Neutrophil (primary cell): ENCODE results near the gene RBBP9.
"Not testable (repeated sequence)": the region's sequence is repeated elsewhere in the genome, so short reads cannot be mapped to it uniquely, and the experiment has no call there.

Source experiments
- H3K27ac ChIP-seq: fragments of 200-600 bp; sonication (generic); 2 replicates; pipeline ENCODE4 v1.5.1; 2016; ENCODE audit warnings: mild to moderate bottlenecking, moderate library complexity
- H3K27me3 ChIP-seq: fragments of 200-600 bp; sonication (generic); 2 replicates; pipeline ENCODE4 v1.6.0; 2016; ENCODE audit warnings: mild to moderate bottlenecking
- H3K36me3 ChIP-seq: fragments of 200-600 bp; sonication (generic); 2 replicates; pipeline ENCODE4 v1.5.1; 2017
- H3K4me1 ChIP-seq, 2 experiments: fragments of 200-600 bp in 1 of 2; sonication (generic) in 1 of 2; 1 replicate in 1 of 2; 2 replicates in 1 of 2; pipeline versions ENCODE4 v1.5.1 to v1.6.1; 2013 to 2016; ENCODE audit warnings: low read depth in 1 of 2, low read length in 1 of 2, mild to moderate bottlenecking in 1 of 2, moderate library complexity in 1 of 2; ENCODE audit not compliant: control insufficient read depth in 1 of 2, insufficient read depth in 1 of 2
- H3K4me3 ChIP-seq, 2 experiments: fragments of 200-600 bp in 1 of 2; sonication (generic) in 1 of 2; 1 replicate in 1 of 2; 2 replicates in 1 of 2; pipeline ENCODE4 v1.5.1; 2013 to 2016; ENCODE audit warnings: low read depth in 1 of 2, low read length in 1 of 2, mild to moderate bottlenecking in 1 of 2, moderate library complexity in 1 of 2
- H3K9me3 ChIP-seq: fragments of 200-600 bp; sonication (generic); 2 replicates; pipeline ENCODE4 v1.5.1; 2016
- CTCF ChIP-seq: fragments of 200-600 bp; sonication (generic); IDR thresholded peaks from 2 replicates; pipeline ENCODE4 v1.5.1; 2016; ENCODE audit warnings: antibody characterized with exemption

The RBBP9 gene

GRCh38 chr20:18504479-18505060 is 7.5 kb upstream of the RBBP9 start:
- H3K4me3 ChIP-seq, result no peak overlapping the region
- H3K36me3 ChIP-seq, result no peaks in the 10 kb centered on the region
- no peaks in the 10 kb centered on the region for H3K9me3 ChIP-seq

GRCh38 chr20:18501672-18502071 is 4.6 kb upstream of the RBBP9 start:
- not testable (repeated sequence) for H3K36me3 ChIP-seq, H3K9me3 ChIP-seq, H3K27me3 ChIP-seq, H3K4me3 ChIP-seq, H3K27ac ChIP-seq
- H3K4me1 ChIP-seq, result peaks cover 9 to 18% of the 10 kb centered on the region in 2 experiments

More at GRCh38 chr20:18504479-18505060, 7.5 kb upstream of the RBBP9 start:
- Histone ChIP-seq H3K27me3 (peaks cover 8% of the 10 kb centered on the region), H3K27ac (no peak overlapping the region), H3K4me1 (peaks cover 18 to 21% of the 10 kb centered on the region in 2 experiments)
- no peak for TF ChIP-seq CTCF

- no peaks in the 10 kb centered on the region for H3K27me3 ChIP-seq
- no peak for TF ChIP-seq CTCF
- peak overlapping the region in 1 of 2 experiments; percentile 84 for H3K4me3 ChIP-seq
- no peaks in the 10 kb centered on the region for H3K36me3 ChIP-seq
- H3K4me1 ChIP-seq, result peaks cover 40 to 51% of the 10 kb centered on the region in 2 experiments
- no peaks in the 10 kb centered on the region for H3K9me3 ChIP-seq
- no peak overlapping the region for H3K27ac ChIP-seq
These were observed 578 bp upstream of the RBBP9 start for GRCh38 chr20:18497603-18498002.

- no peak overlapping the region for H3K4me3 ChIP-seq
- TF ChIP-seq CTCF, result no peak
- H3K27ac ChIP-seq, result no peak overlapping the region
- H3K9me3 ChIP-seq, result no peaks in the 10 kb centered on the region
- H3K27me3 ChIP-seq, result no peaks in the 10 kb centered on the region
- H3K36me3 ChIP-seq, result peaks cover 2% of the 10 kb centered on the region
- peaks cover 43 to 52% of the 10 kb centered on the region in 2 experiments for H3K4me1 ChIP-seq
These were observed 983 bp downstream of the RBBP9 start for GRCh38 chr20:18496042-18496441.

- no peak overlapping the region for H3K27ac ChIP-seq
- H3K27me3 ChIP-seq, result no peaks in the 10 kb centered on the region
- peaks cover 8 to 10% of the 10 kb centered on the region in 2 experiments for H3K4me1 ChIP-seq
- TF ChIP-seq CTCF, result no peak
- no peak overlapping the region for H3K4me3 ChIP-seq
- H3K36me3 ChIP-seq, result peaks cover 61% of the 10 kb centered on the region
- no peaks in the 10 kb centered on the region for H3K9me3 ChIP-seq
These were observed 8.7 kb downstream of the RBBP9 start for GRCh38 chr20:18488301-18488700.

- Histone ChIP-seq H3K36me3 (peaks cover 77% of the 10 kb centered on the region), H3K4me1 (no peaks in the 10 kb centered on the region), H3K4me3 (no peak overlapping the region), H3K27ac (no peak overlapping the region), H3K27me3 (no peaks in the 10 kb centered on the region), H3K9me3 (no peaks in the 10 kb centered on the region)
- no peak for TF ChIP-seq CTCF
These were observed 15.4 kb downstream of the RBBP9 start for GRCh38 chr20:18481596-18481995.
